Left kidney (tissue), 2 donors: ENCODE results near the gene LAPTM4A. TPM values are rescaled to one million over a fixed set of nuclear protein-coding genes. Genes with fewer than 3 reads are reported as not detected.
"Not testable (repeated sequence)": the region's sequence is repeated elsewhere in the genome, so short reads cannot be mapped to it uniquely, and the experiment has no call there.

Source experiments
- DNase-seq: peaks from one replicate; pipeline ENCODE4 v3.0.0-alpha.2; 2013
- polyA plus RNA-seq: library from polyadenylated mRNA; unstranded; fragments of 120-200 nt; gene quantifications from one replicate; pipeline ENCODE4 v1.2.1, GENCODE V29; 2013; ENCODE audit not compliant: insufficient read length

The LAPTM4A gene
- polyA plus RNA-seq, 1 donor = 421 TPM

GRCh38 chr2:20054119-20054518 lies 2.7 kb upstream of the LAPTM4A start:
- no peak for DNase-seq

- peak; percentile 63 for DNase-seq
Measured at GRCh38 chr2:20052861-20053281, 1.4 kb upstream of the LAPTM4A start.

GRCh38 chr2:20052229-20052851 lies 912 bp upstream of the LAPTM4A start:
- DNase-seq = peak; percentile 46

GRCh38 chr2:20050646-20051531 lies 539 bp downstream of the LAPTM4A start:
- peak; percentile 68 for DNase-seq

- DNase-seq = peak; percentile 75
Measured at GRCh38 chr2:20050104-20050645, 1.3 kb downstream of the LAPTM4A start.

- DNase-seq = no peak
Measured at GRCh38 chr2:20049637-20050036, 1.8 kb downstream of the LAPTM4A start.

- no peak for DNase-seq
Measured at GRCh38 chr2:20048488-20049448, 2.7 kb downstream of the LAPTM4A start.

- DNase-seq = not testable (repeated sequence)
Measured at GRCh38 chr2:20045712-20046292, 5.6 kb downstream of the LAPTM4A start.

GRCh38 chr2:20044778-20045177 lies 6.7 kb downstream of the LAPTM4A start:
- no peak for DNase-seq

GRCh38 chr2:20042531-20042930 lies 8.9 kb downstream of the LAPTM4A start:
- DNase-seq = no peak

GRCh38 chr2:20040489-20041172 lies 10.8 kb downstream of the LAPTM4A start:
- no peak for DNase-seq

GRCh38 chr2:20037660-20038059 lies 13.8 kb downstream of the LAPTM4A start:
- no peak for DNase-seq

- no peak for DNase-seq
Measured at GRCh38 chr2:20035955-20036666, 15.3 kb downstream of the LAPTM4A start.

- DNase-seq = no peak
Measured at GRCh38 chr2:20034821-20035220, 16.6 kb downstream of the LAPTM4A start.

- DNase-seq = no peak
Measured at GRCh38 chr2:20034218-20034617, 17.2 kb downstream of the LAPTM4A start.

GRCh38 chr2:20033322-20033721 lies 18.1 kb downstream of the LAPTM4A start:
- no peak for DNase-seq

GRCh38 chr2:20030224-20030623 lies 21.2 kb downstream of the LAPTM4A start:
- no peak for DNase-seq

GRCh38 chr2:20027705-20028434 lies 23.6 kb downstream of the LAPTM4A start:
- no peak for DNase-seq

- no peak for DNase-seq
Measured at GRCh38 chr2:20027260-20027677, 24.2 kb downstream of the LAPTM4A start.
